GM18873 (cell line): ENCODE results near the gene NDUFS8.
"Not testable (repeated sequence)": the region's sequence is repeated elsewhere in the genome, so short reads cannot be mapped to it uniquely, and the experiment has no call there.

Source experiments
- ATAC-seq: cut with Tn5 transposase; IDR thresholded peaks from one replicate; pipeline ENCODE4 v1.9.1; 2021; ENCODE audit warnings: mild to moderate bottlenecking, moderate library complexity, moderate number of reproducible peaks; ENCODE audit not compliant: unreplicated experiment, low FRiP score

NDUFS8 gene

DNA sequence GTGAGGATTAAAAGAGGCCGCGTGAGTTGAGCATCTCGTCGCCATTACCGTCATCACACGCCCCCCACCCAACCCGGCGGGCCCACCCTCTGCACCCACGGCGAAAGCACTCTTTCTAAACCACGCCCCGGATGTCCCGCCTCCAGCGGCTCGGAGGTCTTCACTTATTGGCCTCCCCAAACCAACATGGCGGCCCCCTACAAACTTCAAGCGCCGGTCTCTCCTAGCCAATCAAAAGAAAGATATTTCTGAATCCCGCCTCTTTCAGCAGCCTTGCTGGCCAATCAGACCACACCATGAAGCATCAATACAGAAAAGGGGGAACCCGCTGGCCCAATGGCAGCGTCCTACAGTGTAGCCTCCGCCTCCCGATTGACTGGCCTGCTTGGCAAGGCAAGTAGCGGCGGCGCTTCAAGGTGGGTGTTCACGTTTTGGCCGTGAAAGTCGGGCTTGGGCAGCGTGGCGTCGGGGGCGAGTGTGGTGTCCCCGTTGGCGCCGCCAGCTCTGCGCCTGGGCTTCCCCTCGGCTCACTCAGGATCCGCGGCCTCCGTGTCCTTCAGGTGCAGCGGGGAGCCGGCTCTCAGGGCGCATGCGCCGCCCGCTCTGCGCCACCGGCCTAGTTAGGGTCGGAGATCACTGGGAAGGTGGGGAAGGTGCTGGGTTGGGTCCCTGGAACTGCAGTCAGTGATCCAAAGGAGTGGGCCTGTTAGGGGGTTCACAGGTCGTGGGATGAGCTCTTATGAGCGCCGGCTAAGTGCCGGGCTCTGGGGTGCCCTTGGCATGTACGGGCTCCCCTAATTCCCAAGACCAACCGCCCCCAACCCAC lies at the start of gene NDUFS8:
Gene NDUFS8 (plus strand): TSS at position 364 of the 826 bp plus-strand sequence. CDS start 1,471 bp downstream, outside the sequence.
- peak; percentile 97 for ATAC-seq

DNA sequence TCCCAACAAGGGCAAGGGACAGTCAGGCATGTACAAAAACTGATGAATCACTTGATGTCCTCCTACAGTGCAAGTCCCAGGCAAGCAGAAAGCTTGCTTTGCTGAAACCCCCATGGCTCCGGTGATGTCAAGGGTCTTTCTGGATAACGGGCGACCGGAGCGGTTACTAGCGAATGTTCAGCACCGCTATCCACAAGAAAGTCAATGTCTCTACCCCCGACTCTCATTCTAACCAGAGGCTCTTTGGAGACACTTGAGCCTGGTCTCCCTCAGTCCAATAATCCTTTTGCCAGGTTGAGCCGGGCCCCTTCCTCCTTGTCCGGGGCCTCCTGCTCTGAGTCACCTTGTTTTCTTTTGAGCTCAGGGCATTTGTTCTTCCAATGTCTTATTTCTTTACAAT lies 49.3 kb upstream of the NDUFS8 start:
- ATAC-seq: not testable (repeated sequence)

DNA sequence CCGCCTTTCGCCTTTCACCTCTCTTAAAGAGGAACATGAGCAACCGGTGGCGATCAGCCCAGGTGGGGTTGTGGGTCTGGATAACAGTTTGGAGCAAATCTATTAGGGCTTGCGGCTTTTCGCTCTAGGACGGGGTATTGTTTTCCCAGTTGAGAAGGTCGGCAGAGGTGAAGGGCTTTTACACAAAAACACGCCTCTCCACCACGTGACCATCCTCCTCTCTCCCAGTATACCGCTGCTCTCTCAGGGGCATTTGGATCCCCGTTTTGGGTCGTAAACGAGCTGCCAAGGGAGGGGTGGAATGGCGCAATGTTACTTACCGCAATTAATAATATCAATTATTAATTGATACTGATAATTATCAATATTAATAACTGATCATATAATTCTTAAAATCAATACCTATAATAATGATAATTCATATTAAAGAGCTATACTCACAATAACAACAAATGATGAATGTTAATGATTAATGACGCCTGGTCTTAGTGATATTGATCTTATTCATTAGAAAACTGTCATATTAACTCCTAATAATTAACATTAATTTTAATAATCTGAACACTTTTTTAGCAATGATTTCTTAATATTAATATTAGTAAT lies 48.1 kb upstream of the NDUFS8 start:
- ATAC-seq: not testable (repeated sequence)

DNA sequence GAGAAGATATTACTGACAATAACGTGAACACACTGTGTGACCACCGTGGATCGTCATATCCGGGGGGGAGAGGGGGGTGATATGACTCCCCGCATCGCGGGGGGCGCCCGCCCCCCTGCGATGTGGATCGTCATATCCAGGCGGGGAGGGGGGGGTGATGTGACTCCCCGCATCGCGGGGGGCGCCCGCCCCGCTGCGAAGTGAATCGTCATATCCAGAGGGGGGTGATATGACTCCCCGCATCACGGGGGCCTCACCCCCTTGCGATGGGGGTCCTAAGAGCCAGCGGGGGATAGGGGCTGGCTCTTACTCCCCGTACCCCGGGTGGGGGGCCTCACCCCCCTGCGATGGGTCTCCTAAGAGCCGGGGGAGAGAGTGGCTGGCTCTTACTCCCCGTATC lies 46.5 kb upstream of the NDUFS8 start:
- ATAC-seq: no peak

DNA sequence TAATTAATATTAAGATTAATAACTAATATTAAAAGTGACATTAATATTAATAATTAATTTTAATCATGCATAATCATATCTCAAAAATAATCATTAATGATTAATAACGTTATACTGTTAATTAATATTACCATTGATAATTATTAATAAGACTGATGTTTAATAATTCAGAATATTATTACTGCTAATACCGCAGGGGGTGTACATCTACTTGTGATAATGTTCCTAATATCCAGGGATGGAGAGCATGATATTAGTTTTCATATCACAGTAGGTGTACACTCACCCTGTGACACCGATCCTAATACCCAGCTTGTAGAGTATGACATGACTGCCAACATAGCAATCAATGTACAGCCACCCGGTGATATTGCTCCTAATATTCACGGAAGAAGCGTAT lies 45.2 kb upstream of the NDUFS8 start:
- ATAC-seq: not testable (repeated sequence)

DNA sequence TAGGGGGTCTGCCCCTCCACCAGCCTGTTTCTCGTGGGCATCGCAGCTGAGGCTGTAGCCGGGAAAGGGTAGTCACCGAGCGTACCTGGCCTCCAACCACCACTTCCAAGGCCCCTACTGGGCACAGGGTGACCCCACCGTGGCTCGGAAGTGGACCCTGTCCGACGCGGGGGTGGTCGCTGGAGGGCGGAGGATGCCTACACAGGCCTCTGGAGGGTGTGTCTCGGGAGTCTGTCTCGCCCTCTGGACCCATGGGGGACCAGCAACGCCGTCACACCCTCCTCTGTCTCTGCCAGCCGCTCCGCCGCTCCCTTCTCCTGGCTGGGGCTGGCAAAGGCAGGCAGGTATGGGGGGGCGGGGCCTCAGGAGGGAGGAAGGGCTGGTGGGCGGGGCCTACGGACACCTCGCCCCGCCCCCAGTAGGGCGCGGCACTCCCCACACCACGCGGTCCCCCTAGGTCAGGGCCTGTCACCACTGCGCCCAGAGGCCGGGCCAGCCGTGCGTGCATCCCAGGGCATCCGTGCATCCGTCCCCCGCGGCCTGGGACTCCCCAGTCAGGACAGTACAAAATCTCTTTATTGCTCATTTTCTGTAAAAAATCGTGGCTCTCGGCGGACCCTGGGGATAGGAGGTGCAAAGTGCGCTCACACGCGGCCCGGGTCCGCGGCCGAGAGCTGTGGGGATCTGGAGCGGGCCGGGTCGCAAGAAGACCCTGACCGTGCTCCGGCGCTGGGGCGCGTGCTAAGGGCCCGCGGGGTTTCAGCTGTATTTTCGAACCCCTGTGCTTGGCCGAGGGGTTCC lies 39.7 kb upstream of the NDUFS8 start:
- ATAC-seq: not testable (repeated sequence)

DNA sequence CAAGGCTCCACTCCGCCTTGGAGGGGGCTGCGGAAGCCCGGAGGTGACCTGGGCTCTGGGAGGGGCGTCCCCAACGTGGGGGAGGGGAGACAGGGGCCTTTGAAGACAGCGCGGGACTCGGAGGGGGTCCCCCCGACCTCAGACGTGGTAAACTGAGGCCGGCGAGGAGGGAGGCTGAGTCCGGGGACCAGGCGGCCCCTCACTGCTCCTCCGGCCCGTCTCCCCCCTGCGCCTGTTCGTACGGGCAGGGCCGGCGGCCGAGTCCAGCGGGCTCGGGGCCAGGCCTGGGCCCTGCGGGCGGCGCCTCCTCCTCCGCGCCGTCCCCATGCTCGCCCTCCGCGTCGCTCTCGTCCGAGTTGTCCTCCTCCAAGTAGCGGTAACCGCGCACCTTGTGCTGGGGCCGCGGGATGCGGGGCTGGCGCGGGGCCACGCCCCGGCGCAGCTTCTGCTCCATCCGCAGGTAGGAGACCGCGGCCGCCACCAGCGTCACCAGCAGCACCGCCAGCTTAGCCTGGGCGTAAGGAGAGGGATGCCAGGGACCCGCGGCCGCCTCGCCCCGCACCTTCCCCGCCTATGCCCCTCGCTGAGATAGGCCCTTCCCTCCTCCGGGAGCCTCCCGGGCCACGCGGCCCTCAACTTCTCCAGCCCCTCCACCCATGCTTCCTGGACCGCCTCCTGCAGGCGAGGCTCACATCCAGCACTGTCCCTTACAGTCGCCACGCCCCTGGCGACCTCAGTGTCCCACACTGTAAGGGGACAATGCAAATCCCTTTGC lies 38.9 kb upstream of the NDUFS8 start:
- not testable (repeated sequence) for ATAC-seq

DNA sequence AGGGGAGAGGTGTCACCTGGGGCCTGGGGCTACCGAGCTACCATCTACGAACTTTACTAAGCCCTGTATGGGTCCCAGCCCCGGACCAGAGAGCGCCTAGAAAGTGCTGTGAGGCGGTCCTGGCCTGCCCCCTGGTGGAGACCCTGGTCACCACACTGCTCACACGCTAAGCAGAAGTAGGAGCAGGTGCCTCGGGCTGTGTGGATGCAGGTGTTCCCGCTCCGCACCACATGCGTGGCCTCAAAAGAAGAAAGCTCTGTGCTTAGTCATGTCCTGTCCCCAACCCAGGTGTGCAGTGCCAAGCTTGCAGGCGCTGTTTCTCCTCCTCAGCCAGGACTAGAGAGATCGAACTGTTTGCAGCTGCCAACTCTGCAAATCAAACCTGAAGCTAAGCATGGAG lies 36.7 kb upstream of the NDUFS8 start:
- not testable (repeated sequence) for ATAC-seq

DNA sequence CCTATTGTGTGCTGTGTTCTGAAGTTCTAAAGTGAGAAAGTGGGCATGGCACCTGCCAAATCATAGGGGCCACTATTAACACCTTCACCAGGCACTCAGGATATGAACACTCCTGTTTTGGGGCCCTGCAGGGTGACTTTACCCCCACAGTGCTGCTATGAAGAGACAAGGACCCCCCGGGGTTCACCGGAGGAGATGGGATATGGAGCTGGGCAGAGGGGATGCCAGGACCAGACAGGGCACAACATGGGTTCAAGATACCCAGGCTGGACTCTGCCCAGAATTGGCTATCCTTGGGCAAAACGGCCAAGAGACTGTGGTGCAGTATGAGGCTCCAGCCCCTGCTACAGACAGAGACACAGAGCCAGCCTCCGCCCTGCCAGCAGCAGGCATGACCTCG lies 36.1 kb upstream of the NDUFS8 start:
- ATAC-seq: not testable (repeated sequence)

DNA sequence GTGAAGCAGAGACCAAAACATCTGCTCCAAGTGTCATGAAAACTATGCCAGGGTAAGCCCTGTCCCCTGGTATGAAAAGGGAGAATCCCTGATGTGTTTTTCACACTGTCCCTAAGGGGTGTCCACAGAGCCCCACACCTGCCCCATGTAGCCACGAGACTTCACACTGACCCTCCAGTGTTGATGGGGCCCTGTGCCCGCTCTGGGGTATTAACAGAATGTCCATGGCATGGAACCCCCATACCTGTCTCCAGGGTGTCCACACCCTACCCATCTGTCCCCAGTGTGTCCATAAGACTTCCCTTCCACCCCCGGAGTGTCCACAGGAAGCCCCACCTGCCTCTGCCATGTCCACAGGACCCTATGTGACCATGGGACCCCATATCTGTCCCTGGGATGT lies 35.4 kb upstream of the NDUFS8 start:
- ATAC-seq: not testable (repeated sequence)

DNA sequence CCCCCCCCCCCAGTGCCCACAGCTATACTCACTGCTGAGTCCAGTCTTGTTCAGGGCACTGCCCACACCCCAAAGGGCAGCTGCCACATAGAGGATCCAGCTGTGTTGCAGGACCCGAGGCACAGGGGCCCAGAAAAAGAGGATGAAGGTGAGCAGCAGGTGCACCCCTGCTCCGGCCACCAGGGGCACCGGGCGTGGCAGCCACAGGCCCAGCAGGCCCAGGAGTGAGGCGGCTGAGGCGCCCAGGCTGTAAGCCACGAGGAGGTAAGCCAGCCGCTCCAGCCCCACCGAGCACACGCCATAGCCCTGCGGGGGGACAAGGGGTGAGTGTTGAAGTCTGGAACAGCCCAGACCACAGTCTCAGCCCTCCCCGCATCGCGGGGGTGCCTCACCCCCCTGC lies 34.9 kb upstream of the NDUFS8 start:
- not testable (repeated sequence) for ATAC-seq

DNA sequence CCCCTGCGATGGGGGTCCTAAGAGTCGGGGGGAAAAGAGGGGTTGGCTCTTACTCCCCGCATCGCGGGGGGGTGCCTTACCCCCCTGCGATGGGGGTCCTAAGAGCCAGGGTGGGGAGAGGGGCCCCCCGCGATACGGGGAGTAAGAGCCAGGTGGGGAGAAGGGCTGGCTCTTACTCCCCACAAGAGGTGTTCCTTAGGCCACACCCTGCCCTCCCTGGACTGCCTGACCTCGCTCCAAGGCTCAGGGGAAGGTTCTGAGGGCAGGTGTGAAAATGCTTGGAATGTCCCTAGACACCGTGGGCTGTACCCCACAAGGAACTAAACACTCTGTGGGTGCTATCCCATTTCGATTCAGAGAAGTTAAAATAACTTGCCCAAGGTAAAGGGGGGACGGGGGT lies 34.4 kb upstream of the NDUFS8 start:
- no peak for ATAC-seq

DNA sequence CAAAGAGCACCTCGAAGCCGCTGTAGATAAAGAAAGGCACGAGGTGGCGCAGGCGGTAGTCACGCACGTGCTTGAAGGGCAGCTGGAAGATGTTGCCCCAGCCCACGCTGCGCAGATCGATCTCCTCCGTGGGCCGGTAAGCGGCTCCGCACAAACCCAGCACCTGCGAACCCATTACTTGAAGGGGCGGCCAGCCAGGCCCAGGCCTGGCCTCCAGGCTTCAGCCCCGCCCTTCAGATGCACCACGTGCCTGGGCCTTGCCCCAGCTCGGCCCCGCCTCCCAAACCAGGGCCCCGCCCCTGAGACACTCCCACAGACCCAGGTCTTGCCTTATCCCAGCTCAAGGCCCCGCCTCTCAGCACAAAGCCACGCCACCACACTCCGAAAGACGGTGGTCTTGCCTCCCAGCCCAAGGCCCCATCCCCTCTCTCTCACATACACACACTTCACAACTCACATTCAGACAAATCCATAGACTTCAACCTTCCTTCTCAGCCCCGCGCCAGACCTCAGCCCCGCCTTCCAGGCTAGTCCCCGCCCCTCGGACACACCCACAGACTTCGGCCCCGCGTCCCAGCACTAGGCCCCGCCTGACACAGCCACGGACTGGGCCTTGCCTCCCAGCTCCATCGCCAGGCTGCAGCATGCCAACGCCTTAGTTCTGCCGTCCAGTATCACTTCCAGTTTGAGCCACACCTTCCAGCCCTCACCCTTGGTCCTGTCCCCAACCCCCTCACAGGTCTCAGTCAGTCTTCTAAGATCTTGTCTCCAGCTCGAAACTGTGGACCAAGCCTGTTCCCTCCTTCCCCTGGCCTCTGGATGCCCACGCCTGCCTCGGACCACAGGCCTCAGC lies 33.6 kb upstream of the NDUFS8 start:
- no peak for ATAC-seq

DNA sequence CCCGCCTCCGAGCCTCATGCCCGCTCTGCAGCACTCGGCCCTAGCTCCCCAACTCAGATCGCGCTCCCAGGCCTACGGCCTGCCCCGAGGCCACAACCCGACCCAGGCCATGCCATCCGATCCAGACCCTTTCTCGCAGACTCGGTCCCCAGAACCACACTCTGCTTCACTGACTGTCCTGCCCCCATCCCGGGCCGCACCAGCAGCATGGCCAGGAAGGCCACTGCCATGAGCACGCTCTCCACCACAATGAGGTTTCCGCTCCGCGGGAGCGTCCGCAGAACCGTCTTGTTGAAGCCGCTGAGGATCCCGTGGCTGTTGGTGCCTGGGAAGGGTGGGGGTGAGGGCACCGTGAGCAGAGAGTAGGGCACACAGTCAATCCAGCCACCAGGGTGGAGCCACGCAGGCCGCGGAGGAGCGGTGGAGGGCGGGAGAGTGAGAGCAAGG lies 33.0 kb upstream of the NDUFS8 start:
- ATAC-seq: no peak

DNA sequence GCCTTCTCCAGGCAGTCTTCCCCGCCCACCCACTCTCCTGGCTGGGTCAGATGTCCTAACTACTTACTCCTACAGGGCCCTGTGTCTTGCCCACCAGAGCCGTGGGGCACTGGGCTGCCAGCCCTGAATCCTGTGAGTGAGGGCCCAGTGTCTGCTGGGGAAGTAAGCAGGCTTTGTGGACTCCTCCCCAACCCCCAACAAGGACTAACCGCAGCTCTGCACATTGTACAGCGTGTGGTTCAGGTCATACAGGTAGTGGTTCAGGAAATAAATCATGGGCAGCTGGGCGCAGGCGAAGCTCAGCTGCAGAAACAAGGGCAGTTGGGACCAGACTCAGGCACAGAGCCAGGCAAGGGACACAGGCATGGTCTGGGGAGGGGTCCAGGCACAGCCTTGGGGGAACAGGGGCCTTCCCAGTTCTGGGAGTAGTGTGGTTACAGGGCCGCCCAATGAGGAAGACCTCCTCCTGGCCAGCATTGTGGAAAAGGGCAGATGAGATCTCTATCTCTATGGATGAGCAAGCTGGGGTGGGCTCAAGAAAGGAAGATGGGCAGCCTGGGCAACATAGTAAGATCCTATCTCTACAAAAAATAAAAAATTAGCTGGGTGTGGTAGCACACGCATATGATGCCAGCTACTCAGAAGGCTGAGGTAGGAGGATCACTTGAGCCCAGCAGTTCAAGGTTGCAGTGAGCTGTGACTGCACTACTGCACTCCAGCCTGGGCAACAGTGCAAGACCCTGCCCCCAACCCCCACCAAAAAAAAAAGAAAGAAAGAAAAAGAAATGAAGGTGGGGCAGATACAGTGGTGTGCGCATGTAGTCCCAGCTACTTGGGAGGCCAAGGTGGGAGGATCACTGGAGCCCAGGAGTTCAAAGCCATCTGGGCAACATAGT lies 32.1 kb upstream of the NDUFS8 start:
- ATAC-seq: no peak

DNA sequence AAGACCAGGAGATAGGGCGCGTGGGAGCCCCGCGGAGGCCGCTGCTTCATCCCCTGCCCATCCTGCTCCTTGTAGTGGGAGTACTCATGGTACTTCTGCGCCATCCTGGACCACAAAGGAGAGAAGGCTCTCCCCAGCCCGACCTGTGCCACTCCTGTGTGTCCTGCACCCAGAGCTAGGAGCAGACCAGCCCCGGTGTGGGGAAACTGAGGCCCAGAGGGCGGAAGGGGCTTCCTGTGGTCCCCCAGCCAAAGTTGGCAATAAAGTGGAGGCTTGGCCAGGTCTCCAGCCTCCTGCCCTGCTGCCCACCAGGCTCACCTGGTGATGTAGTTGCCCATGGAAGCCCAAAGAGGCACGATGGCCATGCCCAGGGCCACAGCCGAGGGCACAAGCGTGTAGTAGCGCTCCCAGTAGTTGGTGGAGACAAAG lies 31.3 kb upstream of the NDUFS8 start:
- no peak for ATAC-seq

DNA sequence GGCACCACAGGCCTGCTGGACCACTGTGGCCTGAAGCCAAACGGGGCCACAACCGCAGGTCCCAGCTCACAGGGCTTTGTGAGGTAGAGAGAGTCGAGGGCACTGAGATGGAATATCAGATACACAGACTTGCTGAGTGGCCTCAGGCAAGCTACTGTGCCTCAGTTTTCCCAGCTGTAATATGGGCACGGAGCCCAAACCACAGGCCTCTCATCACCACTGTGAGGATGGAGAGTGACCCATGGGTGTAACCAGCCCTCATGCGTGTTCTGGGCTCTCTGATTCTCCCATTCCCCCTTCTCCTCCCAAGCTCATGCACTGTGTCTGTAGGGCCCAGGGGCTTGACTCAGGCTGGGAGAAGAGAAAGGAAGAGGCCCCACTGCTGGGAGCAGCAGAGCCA lies 30.8 kb upstream of the NDUFS8 start:
- no peak for ATAC-seq

DNA sequence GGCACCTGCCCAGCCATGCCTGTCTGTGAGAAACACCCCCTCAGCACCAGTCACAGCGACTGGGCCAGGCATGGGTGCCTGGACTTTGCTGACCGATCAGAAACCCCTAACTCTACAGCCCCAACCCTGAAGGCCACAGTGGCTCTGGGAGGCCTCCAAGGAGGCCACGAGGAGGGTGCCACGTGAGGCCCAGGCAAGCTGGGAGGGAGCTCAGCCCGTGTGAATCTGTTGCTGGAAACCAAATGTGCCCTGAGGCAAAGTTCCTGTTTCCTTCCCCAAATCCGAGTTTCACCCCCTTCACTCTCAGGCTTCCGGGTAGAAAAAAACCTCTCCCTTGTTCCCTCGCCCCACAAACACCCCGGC lies 27.9 kb upstream of the NDUFS8 start:
- ATAC-seq: no peak
